ENCODE data around the gene IQGAP2. TPM values are rescaled to one million over a fixed set of nuclear protein-coding genes. Genes with fewer than 3 reads are reported as not detected.
A peak's percentile ranks its signal among the peaks of the same experiment; 100 is the strongest.

IQGAP2 gene
- total and polyA plus RNA-seq, 9 of the 15 experiments (the other 6 are each of a cell fraction or from before 2014, with no cell fraction given) = 8.7 to 23.2 (median 17.4) TPM

DNA sequence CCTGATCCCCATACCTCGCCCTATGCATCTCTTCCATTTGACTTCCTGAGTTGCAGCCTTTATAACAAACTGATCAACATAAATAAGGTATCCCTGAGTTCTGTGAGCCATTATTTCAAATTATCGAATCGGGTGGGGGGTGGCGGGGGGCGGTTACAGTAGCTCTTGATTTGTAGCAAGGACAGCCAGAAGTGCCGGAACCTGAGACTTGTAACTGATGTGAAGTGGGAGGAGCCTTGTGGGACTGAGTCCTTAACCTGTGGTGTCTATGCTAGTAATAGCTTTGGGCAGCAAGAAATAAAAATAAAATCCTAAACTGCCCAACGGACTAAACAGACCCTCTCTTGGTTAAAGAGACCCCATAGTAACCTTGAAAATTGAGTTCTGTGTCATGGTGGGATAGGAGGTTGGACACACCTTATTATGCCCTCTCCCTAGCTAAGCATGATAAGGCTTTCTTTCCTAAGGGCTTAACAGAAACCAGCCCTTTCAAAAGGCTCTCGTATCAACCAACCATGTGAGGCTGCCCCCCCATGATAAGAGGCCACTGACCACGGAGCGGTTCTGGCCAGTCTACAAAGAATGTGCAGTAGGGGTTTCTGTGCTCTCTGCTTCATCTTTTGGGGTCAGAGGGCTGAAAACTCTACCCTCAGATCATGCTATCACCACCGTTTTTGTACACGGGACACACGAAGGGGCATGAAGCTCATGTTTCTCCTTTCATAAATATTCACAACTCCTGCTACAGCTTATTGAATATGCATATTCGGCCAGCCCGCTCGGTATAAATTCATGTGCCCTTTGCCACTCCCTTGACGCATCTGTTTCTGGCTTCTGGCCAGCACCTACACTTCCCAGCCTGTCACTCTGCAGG is 39.5 kb upstream of the IQGAP2 start (continued):
- TF ChIP-seq, protein P1, sequence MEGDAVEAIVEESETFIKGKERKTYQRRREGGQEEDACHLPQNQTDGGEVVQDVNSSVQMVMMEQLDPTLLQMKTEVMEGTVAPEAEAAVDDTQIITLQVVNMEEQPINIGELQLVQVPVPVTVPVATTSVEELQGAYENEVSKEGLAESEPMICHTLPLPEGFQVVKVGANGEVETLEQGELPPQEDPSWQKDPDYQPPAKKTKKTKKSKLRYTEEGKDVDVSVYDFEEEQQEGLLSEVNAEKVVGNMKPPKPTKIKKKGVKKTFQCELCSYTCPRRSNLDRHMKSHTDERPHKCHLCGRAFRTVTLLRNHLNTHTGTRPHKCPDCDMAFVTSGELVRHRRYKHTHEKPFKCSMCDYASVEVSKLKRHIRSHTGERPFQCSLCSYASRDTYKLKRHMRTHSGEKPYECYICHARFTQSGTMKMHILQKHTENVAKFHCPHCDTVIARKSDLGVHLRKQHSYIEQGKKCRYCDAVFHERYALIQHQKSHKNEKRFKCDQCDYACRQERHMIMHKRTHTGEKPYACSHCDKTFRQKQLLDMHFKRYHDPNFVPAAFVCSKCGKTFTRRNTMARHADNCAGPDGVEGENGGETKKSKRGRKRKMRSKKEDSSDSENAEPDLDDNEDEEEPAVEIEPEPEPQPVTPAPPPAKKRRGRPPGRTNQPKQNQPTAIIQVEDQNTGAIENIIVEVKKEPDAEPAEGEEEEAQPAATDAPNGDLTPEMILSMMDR (IDR thresholded peaks at IDR 0.05 in 2 of 3, conservative IDR thresholded peaks at IDR 0.05 in 1 of 3; ENCODE audit: insufficient read depth in 2 of 3, low read depth in 1 of 3, low read length in 3 of 3) = no peak
- TF ChIP-seq ZFPM2 (CRISPR knock-in tag; IDR thresholded peaks at IDR 0.05) (no peak), WHSC1 (IDR thresholded peaks at IDR 0.05; ENCODE audit: low read length) (no peak), KDM1A (IDR thresholded peaks at IDR 0.05) (peak; percentile 74 to 79), PHF8 (IDR thresholded peaks at IDR 0.05; ENCODE audit: borderline replicate concordance, low read length) (peak; percentile 32; the same call in 1 of the 2 replicates), ZBTB7A (IDR thresholded peaks at IDR 0.05; ENCODE audit: borderline replicate concordance, control insufficient read depth, low read depth, low read length) (peak; percentile 76; the same call in 1 of the 2 replicates), MYNN (IDR thresholded peaks at IDR 0.05) (peak; percentile 67; the same call in 1 of the 2 replicates), MYNN (CRISPR knock-in tag; IDR thresholded peaks at IDR 0.05) (no peak), HDAC2 (IDR thresholded peaks at IDR 0.05) (peak; percentile 85), NFE2L1 (tag; IDR thresholded peaks at IDR 0.05; ENCODE audit: borderline replicate concordance, low read depth) (no peak), MAZ (CRISPR knock-in tag; conservative IDR thresholded peaks at IDR 0.05 in 1 of 2, IDR thresholded peaks at IDR 0.05 in 1 of 2) (peak in 1 of 2 experiments; percentile 70; a peak in 2 of 4 replicates), MTA2 (IDR thresholded peaks at IDR 0.05; ENCODE audit: low read depth) (peak; percentile 81), ARID1B (IDR thresholded peaks at IDR 0.05) (peak; percentile 94), GATAD2A (IDR thresholded peaks at IDR 0.05) (no peak), DMBX1 (CRISPR knock-in tag; IDR thresholded peaks at IDR 0.05; ENCODE audit: borderline replicate concordance) (peak; percentile 68; the same call in 1 of the 2 replicates), HMG20A (CRISPR knock-in tag; conservative IDR thresholded peaks at IDR 0.05) (no peak), SP1 (CRISPR knock-in tag; IDR thresholded peaks at IDR 0.05) (peak; percentile 55; the same call in 1 of the 2 replicates), IFI16 (CRISPR knock-in tag; IDR thresholded peaks at IDR 0.05) (no peak), NR2C2 (CRISPR knock-in tag; IDR thresholded peaks at IDR 0.05) (no peak), NR2C2 (tag; IDR thresholded peaks at IDR 0.05) (peak; percentile 72), L3MBTL2 (IDR thresholded peaks at IDR 0.05) (peak; percentile 83), NRF1 (conservative IDR thresholded peaks at IDR 0.05 in 1 of 2, IDR thresholded peaks at IDR 0.05 in 1 of 2) (peak in 1 of 2 experiments; percentile 42; a peak in 2 of 4 replicates), NR4A1 (CRISPR knock-in tag; IDR thresholded peaks at IDR 0.05) (no peak), NR4A1 (tag; IDR thresholded peaks at IDR 0.05) (0 out of 2 replicates have a peak, but pooled peaks have one; percentile 40), ZKSCAN3 (CRISPR knock-in tag; IDR thresholded peaks at IDR 0.05) (no peak), ATF1 (CRISPR knock-in tag; IDR thresholded peaks at IDR 0.05) (no peak), ATF1 (tag; IDR thresholded peaks at IDR 0.05) (peak; percentile 82)
- TF ChIP-seq, protein P2, sequence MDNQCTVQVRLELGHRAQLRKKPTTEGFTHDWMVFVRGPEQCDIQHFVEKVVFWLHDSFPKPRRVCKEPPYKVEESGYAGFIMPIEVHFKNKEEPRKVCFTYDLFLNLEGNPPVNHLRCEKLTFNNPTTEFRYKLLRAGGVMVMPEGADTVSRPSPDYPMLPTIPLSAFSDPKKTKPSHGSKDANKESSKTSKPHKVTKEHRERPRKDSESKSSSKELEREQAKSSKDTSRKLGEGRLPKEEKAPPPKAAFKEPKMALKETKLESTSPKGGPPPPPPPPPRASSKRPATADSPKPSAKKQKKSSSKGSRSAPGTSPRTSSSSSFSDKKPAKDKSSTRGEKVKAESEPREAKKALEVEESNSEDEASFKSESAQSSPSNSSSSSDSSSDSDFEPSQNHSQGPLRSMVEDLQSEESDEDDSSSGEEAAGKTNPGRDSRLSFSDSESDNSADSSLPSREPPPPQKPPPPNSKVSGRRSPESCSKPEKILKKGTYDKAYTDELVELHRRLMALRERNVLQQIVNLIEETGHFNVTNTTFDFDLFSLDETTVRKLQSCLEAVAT (IDR thresholded peaks at IDR 0.05) = peak in 1 of 2 experiments; percentile 77; a peak in 2 of 4 replicates
